AG09319 (cell line): ENCODE measurements around the gene PPP1R2C.

Experiments
- DNase-seq: peaks from one replicate; pipeline ENCODE4 v3.0.0-alpha.2; 2010; ENCODE audit warnings: low read depth; ENCODE audit errors: extremely low read depth
- CTCF ChIP-seq: IDR thresholded peaks from 2 replicates; pipeline ENCODE4 v1.5.1; 2011; ENCODE audit warnings: low read depth, mild to moderate bottlenecking, inconsistent platforms, low read length, moderate library complexity

PPP1R2C gene

GRCh38 chrX:42751573-42751972, 26.4 kb downstream of the PPP1R2C start:
- no peak for DNase-seq
- no peak for TF ChIP-seq CTCF

GRCh38 chrX:42748067-42748850, 29.7 kb downstream of the PPP1R2C start:
- DNase-seq = no peak
- no peak for TF ChIP-seq CTCF

- DNase-seq = no peak
- no peak for TF ChIP-seq CTCF
Measured at GRCh38 chrX:42746606-42747005, 31.4 kb downstream of the PPP1R2C start.

- TF ChIP-seq CTCF = no peak
- DNase-seq = no peak
Measured at GRCh38 chrX:42740456-42740855, 37.5 kb downstream of the PPP1R2C start.

- TF ChIP-seq CTCF = no peak
- no peak for DNase-seq
Measured at GRCh38 chrX:42739741-42740140, 38.2 kb downstream of the PPP1R2C start.

- DNase-seq = no peak
- no peak for TF ChIP-seq CTCF
Measured at GRCh38 chrX:42739258-42739657, 38.7 kb downstream of the PPP1R2C start.

- DNase-seq = no peak
- TF ChIP-seq CTCF = no peak
Measured at GRCh38 chrX:42738552-42738951, 39.4 kb downstream of the PPP1R2C start.
